GM19372 (cell line): ENCODE measurements around the gene PRRC2B.
"Not testable (repeated sequence)": the region's sequence is repeated elsewhere in the genome, so short reads cannot be mapped to it uniquely, and the experiment has no call there.

Experiments
- ATAC-seq: cut with Tn5 transposase; IDR thresholded peaks from one replicate; pipeline ENCODE4 v1.9.1; 2021; ENCODE audit warnings: mild to moderate bottlenecking, low read depth, moderate library complexity; ENCODE audit not compliant: unreplicated experiment

Gene PRRC2B

DNA sequence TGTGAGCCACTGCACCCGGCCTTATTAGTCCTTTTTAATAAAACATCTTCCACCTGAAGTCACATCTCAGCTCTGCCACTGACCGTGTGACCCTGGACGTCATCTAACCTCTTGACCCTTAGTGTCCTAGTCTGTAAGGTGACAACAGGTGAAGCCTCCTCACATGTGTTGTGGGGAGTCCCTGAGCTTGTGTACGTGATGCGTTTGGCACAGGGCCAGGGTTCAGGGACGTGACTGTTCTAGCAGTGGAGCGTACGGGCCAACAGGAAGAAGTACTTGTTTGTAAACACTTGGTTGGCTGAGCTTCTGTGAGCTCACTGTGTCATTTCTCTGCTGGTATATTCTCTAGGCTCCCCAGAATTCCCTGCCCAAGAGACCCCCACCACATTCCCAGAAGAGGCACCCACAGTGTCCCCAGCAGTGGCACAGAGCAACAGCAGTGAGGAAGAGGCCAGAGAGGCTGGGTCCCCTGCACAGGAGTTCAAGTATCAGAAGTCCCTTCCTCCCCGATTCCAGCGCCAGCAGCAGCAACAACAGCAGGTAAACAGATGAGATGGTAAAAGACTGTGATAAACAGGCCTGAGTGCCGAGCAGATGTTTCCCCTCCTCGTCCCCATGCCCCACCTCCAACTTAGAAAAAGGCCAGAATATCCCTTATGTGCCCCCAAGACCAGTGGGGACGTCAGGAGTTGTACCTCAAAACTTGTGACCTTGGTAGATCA, 73.5 kb downstream of the PRRC2B start:
- ATAC-seq = no peak

GRCh38 chr9:131468031-131468430, 74.1 kb downstream of the PRRC2B start:
- ATAC-seq = no peak

DNA sequence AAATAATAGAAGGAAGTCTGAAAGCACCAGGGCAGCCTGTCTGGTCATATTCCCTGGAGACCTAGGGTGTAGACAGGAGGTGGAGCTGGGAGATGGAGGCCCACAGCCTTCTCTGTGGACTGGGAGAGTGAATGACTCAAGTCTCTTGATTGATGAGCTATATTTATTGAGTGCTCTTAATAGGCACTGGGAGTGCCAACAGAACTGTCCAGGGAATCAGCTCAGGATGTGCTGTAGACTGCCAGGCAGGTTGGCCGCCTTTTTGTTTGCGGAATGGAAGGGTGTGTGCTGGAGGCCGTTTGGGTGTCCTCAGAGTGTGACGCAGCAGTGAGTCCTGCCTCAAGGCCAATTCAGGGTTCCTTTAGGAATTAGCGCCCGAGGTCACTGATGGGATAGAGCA, 75.5 kb downstream of the PRRC2B start:
- no peak for ATAC-seq

- ATAC-seq = no peak
Measured at GRCh38 chr9:131469951-131470350, 76.1 kb downstream of the PRRC2B start.

GRCh38 chr9:131470581-131470991, 76.7 kb downstream of the PRRC2B start:
- ATAC-seq = no peak

DNA sequence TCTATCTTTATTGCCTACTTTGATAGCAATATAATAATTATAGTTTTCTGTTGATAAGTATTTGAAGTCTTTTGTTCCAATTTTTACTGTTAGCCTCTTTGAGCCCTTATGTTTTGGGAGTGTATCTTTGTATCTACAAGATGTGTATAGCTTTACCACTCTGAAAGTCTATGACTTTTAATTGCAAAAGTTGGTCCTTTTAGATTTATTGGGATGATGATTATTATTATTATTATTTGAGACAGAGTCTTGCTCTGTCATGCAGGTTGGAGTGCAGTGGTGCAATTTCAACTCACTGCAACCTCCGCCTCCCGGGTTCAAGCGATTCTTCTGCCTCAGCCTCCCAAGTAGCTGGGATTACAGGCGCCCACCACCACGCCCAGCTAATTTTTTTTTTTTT, 78.2 kb downstream of the PRRC2B start:
- not testable (repeated sequence) for ATAC-seq

DNA sequence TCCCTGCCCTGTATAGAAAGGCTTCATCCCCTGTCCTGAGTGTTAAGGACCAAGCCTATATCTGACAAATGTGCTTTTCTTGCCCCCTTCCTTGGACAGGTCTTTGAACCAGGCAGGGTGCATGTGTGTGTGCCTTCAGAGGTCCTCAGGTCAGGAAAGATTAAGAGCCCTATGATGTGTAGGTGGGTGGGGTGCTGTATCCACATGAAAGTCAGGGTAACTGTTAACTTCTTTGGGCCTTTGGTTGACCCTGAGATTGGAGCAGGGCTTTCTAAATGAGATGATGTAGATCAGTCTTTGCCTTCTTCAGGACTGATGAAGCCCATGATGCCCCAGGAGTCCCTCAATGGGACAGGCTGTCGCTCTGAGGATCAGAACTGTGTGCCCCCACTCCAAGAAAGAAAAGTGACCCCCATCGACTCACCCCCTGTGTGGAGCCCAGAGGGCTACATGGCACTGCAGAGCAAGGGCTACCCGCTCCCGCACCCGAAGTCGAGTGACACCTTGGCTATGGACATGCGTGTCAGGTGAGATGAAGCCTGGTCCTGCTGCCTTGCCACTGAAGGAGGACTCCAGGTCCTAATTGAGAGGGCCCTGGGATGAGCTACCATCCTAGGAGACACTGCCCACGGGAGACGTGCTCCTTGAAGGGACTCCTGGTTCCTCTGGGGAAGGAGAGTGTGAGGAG, 79.5 kb downstream of the PRRC2B start:
- no peak for ATAC-seq

GRCh38 chr9:131473891-131474290, 80.0 kb downstream of the PRRC2B start:
- ATAC-seq = no peak

DNA sequence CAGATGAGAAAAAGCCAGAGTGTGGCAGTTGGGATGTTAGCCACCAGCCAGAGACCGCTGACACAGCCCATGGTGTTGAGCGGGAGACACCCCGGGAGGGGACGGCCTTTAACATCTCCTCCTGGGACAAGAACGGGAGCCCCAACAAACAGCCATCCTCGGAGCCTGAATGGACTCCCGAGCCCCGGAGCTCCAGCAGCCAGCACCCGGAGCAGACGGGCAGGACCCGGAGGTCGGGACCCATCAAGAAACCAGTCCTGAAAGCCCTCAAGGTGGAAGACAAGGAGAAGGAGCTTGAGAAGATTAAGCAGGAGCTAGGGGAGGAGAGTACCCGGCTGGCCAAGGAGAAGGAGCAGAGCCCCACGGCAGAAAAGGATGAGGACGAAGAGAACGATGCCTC, 80.8 kb downstream of the PRRC2B start:
- no peak for ATAC-seq

- ATAC-seq = no peak
Measured at GRCh38 chr9:131475111-131475955, 81.4 kb downstream of the PRRC2B start.

DNA sequence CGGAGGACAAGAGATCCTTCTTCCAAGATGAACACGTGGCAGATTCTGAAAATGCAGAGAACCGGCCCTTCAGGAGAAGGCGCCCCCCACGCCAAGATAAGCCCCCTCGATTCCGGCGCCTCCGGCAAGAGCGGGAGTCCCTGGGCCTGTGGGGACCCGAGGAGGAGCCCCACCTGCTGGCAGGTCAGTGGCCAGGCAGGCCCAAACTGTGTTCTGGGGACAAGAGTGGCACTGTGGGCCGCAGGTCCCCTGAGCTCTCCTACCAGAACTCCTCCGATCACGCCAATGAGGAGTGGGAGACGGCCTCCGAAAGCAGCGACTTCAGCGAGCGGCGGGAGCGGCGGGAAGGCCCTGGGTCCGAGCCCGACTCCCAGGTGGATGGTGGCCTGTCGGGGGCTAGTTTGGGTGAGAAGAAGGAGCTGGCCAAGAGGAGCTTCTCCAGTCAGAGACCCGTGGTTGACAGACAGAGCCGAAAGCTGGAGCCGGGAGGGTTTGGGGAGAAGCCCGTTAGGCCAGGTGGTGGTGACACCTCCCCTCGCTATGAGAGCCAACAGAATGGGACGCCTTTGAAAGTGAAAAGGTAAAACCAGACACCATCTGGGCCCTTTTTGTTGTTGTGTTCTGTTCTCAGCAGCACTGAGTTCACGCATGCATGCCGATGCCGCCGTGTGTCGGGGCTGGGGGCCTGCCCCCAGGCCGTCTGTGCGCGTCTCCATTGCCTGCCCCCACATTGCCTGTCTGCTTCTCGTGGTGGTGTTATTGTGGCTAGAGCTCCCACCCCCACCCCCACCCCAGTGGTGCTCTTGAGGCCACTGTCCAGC, 82.3 kb downstream of the PRRC2B start:
- ATAC-seq = no peak

GRCh38 chr9:131476777-131477345, 83.0 kb downstream of the PRRC2B start:
- ATAC-seq = no peak

- ATAC-seq = no peak
Measured at GRCh38 chr9:131477367-131477766, 83.5 kb downstream of the PRRC2B start.

- no peak for ATAC-seq
Measured at GRCh38 chr9:131477816-131478419, 84.0 kb downstream of the PRRC2B start.

DNA sequence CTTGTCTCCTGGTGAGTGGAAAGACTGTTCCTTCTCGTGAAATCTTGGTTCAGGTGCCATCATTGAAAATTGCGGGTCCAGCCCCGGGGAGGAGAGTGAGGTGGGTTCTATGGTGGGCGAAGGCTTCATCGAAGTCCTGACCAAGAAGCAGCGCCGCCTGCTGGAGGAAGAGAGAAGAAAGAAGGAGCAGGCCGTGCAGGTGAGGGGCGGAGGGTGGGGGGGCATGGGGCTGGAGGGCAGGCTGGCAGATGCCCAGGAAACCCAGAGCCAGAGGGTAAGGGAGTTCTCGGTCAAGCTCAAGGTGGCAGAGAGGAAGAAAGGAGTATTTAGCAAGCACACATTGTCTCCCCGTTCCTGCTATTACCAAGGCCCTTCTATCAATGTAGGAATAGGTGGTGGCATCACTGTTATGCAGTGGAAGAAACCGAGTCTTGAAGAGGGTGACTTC, 84.6 kb downstream of the PRRC2B start:
- ATAC-seq = no peak

DNA sequence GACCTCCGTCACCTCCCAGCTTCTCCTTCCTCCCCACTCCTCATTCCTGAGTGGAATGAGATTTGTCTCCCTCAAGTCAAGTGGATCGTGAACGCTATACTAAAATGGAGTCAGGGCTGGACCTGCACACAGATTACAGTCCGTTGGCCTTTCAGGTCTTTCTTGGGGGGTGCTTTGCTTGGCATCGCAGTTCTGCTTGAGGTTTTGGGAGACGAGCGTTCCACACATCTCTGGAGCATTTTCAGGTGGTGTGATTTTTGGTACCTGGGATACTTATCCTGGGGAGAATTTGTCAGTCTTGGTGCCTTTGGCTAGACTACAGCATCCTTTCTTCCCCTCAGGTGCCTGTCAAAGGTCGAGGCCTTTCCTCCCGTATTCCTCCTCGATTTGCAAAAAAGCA, 85.0 kb downstream of the PRRC2B start:
- no peak for ATAC-seq

DNA sequence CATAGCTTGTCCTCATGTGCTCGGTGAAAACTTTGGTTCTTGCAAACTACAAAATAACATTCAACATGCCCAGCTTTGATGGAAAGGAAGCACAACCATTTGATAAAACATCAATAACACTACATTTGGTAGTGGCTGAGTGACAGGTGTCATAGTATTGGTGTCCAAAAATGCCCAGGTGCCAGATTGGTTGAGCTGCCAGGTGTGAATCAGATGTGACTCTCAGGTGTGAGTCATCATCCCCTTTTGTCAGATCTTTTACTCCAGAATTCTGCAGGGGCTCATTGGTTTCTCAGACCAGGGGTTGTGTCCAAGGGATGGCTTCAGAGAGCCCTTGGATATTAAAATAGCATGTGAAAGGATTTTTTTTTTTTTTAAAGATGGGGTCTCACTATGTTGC, 86.4 kb downstream of the PRRC2B start:
- ATAC-seq = no peak

DNA sequence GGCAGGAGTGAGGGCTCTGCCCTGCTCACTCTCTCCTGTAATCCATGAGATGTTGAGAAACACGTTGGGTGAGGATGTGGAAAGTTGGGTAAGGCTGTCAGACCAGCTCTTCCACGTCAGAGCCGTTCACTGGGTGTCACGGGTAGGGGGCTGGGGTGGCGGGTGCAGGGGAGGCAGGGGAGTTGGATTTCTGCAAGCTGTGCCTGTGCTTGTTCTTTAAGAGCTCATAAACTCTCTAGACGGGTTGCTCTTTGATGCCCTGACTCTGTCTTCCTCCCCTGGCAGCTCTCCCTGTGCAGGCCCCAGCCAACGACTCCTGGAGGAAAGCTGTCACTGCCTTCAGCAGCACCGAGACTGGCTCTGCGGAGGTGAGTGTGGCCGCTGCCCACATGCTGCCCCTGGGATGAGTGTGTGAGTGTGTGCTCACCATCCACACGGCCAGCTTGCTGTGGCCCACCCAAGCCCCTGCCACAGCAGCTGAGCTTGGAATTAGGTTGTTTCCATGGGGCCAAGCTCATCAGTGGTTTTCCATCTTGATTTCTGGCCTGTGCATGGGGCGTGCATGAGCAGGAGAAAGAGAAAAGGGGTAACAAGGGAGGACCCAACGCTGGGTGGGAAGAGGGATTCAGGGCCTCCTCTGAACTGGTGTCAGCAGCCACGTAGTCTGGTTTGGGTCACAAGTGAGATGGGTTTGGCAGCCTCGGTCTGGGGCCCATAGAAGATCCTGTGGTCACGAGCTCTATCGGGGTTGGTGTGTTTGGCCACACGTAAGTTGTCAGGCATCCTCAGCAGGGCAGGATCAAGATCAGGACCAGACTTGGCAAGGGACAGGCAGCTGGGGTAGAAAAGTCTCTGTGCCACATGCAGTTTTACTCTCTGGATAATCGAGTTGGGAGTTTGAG, 87.8 kb downstream of the PRRC2B start:
- no peak for ATAC-seq
